ENCODE results near the gene STING1. TPM values are rescaled to one million over a fixed set of nuclear protein-coding genes. Genes with fewer than 3 reads are reported as not detected.

STING1 gene
- total and polyA plus RNA-seq, 2 of the 8 experiments (the other 6 are each of a cell fraction or from before 2014, with no cell fraction given): 0.26 to 0.47 TPM

DNA sequence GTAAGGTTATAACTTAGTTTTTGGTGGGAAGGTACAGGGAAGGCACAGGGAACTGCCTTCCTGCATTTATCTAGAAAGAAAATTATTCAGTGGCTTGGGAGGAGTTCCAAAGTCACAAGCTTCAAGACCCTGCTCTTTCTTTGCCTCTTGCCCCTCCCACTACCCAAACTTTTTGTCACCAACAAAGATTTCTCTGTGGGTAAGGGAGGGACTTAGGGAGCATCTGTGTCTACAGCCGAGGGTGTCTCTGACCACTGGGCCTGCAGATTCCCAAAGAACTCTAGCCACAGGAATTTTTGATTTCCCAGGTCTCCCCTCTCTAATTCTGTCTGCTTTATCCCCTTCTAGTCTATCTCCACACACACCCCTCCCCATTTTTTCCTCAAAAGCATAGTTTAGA lies 22.1 kb downstream of the STING1 start (continued):
- TF ChIP-seq, protein P1, sequence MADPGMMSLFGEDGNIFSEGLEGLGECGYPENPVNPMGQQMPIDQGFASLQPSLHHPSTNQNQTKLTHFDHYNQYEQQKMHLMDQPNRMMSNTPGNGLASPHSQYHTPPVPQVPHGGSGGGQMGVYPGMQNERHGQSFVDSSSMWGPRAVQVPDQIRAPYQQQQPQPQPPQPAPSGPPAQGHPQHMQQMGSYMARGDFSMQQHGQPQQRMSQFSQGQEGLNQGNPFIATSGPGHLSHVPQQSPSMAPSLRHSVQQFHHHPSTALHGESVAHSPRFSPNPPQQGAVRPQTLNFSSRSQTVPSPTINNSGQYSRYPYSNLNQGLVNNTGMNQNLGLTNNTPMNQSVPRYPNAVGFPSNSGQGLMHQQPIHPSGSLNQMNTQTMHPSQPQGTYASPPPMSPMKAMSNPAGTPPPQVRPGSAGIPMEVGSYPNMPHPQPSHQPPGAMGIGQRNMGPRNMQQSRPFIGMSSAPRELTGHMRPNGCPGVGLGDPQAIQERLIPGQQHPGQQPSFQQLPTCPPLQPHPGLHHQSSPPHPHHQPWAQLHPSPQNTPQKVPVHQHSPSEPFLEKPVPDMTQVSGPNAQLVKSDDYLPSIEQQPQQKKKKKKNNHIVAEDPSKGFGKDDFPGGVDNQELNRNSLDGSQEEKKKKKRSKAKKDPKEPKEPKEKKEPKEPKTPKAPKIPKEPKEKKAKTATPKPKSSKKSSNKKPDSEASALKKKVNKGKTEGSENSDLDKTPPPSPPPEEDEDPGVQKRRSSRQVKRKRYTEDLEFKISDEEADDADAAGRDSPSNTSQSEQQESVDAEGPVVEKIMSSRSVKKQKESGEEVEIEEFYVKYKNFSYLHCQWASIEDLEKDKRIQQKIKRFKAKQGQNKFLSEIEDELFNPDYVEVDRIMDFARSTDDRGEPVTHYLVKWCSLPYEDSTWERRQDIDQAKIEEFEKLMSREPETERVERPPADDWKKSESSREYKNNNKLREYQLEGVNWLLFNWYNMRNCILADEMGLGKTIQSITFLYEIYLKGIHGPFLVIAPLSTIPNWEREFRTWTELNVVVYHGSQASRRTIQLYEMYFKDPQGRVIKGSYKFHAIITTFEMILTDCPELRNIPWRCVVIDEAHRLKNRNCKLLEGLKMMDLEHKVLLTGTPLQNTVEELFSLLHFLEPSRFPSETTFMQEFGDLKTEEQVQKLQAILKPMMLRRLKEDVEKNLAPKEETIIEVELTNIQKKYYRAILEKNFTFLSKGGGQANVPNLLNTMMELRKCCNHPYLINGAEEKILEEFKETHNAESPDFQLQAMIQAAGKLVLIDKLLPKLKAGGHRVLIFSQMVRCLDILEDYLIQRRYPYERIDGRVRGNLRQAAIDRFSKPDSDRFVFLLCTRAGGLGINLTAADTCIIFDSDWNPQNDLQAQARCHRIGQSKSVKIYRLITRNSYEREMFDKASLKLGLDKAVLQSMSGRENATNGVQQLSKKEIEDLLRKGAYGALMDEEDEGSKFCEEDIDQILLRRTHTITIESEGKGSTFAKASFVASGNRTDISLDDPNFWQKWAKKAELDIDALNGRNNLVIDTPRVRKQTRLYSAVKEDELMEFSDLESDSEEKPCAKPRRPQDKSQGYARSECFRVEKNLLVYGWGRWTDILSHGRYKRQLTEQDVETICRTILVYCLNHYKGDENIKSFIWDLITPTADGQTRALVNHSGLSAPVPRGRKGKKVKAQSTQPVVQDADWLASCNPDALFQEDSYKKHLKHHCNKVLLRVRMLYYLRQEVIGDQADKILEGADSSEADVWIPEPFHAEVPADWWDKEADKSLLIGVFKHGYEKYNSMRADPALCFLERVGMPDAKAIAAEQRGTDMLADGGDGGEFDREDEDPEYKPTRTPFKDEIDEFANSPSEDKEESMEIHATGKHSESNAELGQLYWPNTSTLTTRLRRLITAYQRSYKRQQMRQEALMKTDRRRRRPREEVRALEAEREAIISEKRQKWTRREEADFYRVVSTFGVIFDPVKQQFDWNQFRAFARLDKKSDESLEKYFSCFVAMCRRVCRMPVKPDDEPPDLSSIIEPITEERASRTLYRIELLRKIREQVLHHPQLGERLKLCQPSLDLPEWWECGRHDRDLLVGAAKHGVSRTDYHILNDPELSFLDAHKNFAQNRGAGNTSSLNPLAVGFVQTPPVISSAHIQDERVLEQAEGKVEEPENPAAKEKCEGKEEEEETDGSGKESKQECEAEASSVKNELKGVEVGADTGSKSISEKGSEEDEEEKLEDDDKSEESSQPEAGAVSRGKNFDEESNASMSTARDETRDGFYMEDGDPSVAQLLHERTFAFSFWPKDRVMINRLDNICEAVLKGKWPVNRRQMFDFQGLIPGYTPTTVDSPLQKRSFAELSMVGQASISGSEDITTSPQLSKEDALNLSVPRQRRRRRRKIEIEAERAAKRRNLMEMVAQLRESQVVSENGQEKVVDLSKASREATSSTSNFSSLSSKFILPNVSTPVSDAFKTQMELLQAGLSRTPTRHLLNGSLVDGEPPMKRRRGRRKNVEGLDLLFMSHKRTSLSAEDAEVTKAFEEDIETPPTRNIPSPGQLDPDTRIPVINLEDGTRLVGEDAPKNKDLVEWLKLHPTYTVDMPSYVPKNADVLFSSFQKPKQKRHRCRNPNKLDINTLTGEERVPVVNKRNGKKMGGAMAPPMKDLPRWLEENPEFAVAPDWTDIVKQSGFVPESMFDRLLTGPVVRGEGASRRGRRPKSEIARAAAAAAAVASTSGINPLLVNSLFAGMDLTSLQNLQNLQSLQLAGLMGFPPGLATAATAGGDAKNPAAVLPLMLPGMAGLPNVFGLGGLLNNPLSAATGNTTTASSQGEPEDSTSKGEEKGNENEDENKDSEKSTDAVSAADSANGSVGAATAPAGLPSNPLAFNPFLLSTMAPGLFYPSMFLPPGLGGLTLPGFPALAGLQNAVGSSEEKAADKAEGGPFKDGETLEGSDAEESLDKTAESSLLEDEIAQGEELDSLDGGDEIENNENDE (IDR thresholded peaks at IDR 0.05; ENCODE audit: insufficient replicate concordance, low read length): no peak
- TF ChIP-seq TEAD4 (IDR thresholded peaks at IDR 0.05; ENCODE audit: low read depth, low read length): no peak
- no peak for TF ChIP-seq POLR2AphosphoS5 (IDR thresholded peaks at IDR 0.05; ENCODE audit: low read depth, low read length)
- TF ChIP-seq ZNF274 (IDR thresholded peaks at IDR 0.05; ENCODE audit: borderline replicate concordance, extremely low read depth, low read length): no peak
- TF ChIP-seq KDM1A (IDR thresholded peaks at IDR 0.05; ENCODE audit: borderline replicate concordance, low read length): no peak
- TF ChIP-seq, protein P2, sequence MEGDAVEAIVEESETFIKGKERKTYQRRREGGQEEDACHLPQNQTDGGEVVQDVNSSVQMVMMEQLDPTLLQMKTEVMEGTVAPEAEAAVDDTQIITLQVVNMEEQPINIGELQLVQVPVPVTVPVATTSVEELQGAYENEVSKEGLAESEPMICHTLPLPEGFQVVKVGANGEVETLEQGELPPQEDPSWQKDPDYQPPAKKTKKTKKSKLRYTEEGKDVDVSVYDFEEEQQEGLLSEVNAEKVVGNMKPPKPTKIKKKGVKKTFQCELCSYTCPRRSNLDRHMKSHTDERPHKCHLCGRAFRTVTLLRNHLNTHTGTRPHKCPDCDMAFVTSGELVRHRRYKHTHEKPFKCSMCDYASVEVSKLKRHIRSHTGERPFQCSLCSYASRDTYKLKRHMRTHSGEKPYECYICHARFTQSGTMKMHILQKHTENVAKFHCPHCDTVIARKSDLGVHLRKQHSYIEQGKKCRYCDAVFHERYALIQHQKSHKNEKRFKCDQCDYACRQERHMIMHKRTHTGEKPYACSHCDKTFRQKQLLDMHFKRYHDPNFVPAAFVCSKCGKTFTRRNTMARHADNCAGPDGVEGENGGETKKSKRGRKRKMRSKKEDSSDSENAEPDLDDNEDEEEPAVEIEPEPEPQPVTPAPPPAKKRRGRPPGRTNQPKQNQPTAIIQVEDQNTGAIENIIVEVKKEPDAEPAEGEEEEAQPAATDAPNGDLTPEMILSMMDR (IDR thresholded peaks at IDR 0.05; ENCODE audit: control extremely low read depth in 1 of 3, insufficient read depth in 1 of 3, low read depth in 1 of 3, low read length in 3 of 3): no peak
- no peak for TF ChIP-seq SIN3A (conservative IDR thresholded peaks at IDR 0.05 in 1 of 2, IDR thresholded peaks at IDR 0.05 in 1 of 2; ENCODE audit: low read depth in 1 of 2, low read length in 2 of 2)
- no peak for TF ChIP-seq POLR2A (IDR thresholded peaks at IDR 0.05; ENCODE audit: control extremely low read depth in 1 of 2, low read depth in 2 of 2, low read length in 2 of 2)
- no peak for TF ChIP-seq SUZ12 (IDR thresholded peaks at IDR 0.05; ENCODE audit: low read length)
